ENCODE data around the gene CLIP1. TPM values are rescaled to one million over a fixed set of nuclear protein-coding genes. Genes with fewer than 3 reads are reported as not detected.

Gene CLIP1
- total RNA-seq, 1 experiment from 2014 or later: 42.9 TPM

GRCh38 chr12:122423258-122424165, 1.0 kb upstream of the CLIP1 start:
- H3K9ac ChIP-seq (ENCODE audit: low read length): peak overlapping the region; percentile 74
- POLR2A ChIA-PET: interaction anchor here (0.7 to 4.4 kb wide), 4 partner anchors 9 to 24 kb away, joined by 3 to 21 read pairs (median 4); no protein-coding TSS in a partner anchor
- peak overlapping the region; percentile 59 to 64 for H3K4me3 ChIP-seq (replicated peaks in 1 of 2; ENCODE audit: low read depth in 1 of 2, low read length in 2 of 2)
- H3K9me3 ChIP-seq (ENCODE audit: control insufficient read depth in 1 of 2, insufficient read depth in 1 of 2, low read depth in 1 of 2, low read length in 2 of 2): no peaks in the 10 kb centered on the region
- H3K27ac ChIP-seq (ENCODE audit: low read depth, low read length): peak overlapping the region; percentile 95
- H3K4me2 ChIP-seq (ENCODE audit: low read length): peak overlapping the region; percentile 95
- DNase-seq (ENCODE audit: low read depth, low spot score) (peak; percentile 50), ATAC-seq (peak; percentile 24)
- intact Hi-C loops (cut with micrococcal nuclease): no loop called here
- no peaks in the 10 kb centered on the region for H3K27me3 ChIP-seq (ENCODE audit: insufficient read depth, low read length)
- no peaks in the 10 kb centered on the region for H3K9me2 ChIP-seq (ENCODE audit: insufficient read depth)
- CTCF ChIA-PET: interaction anchor here (3.8 kb wide), 1 partner anchor 24 kb away, joined by 25 read pairs; no protein-coding TSS in a partner anchor
- H2AFZ ChIP-seq (ENCODE audit: low read depth, low read length, poor library complexity, severe bottlenecking): no peak overlapping the region
- BruUV-seq (replicated peaks): TSS peak; percentile 87
- peaks cover 24 to 35% of the 10 kb centered on the region in 2 experiments for H3K4me1 ChIP-seq (ENCODE audit: control insufficient read depth in 1 of 2, insufficient read depth in 2 of 2, low read length in 2 of 2)
- peaks cover 35% of the 10 kb centered on the region for H3K79me2 ChIP-seq (ENCODE audit: insufficient read depth, low read length)
- RAD21 ChIA-PET (ENCODE audit: low non-redundant PET in 1 of 2, low total read pairs in 2 of 2, uncharacterized antibody in 2 of 2, unreplicated experiment in 2 of 2): interaction anchor here (0.5 to 0.9 kb wide), 2 partner anchors 24 to 42 kb away, joined by 3 read pairs; no protein-coding TSS in a partner anchor
- no peaks in the 10 kb centered on the region for H3K36me3 ChIP-seq (ENCODE audit: control insufficient read depth in 1 of 2, insufficient read depth in 2 of 2, low read length in 2 of 2)
- TF ChIP-seq ELF1 (IDR thresholded peaks at IDR 0.05; ENCODE audit: borderline replicate concordance, low read depth) (no peak), SP1 (IDR thresholded peaks at IDR 0.05; ENCODE audit: low read depth) (peak; percentile 19; the same call in 1 of the 2 replicates), CEBPB (IDR thresholded peaks at IDR 0.05; ENCODE audit: low read depth) (no peak)
- no peaks in the 10 kb centered on the region for H4K20me1 ChIP-seq (ENCODE audit: insufficient read depth)

GRCh38 chr12:122422730-122423257, 325 bp upstream of the CLIP1 start:
- no peaks in the 10 kb centered on the region for H3K27me3 ChIP-seq (ENCODE audit: insufficient read depth, low read length)
- no TSS peak for BruUV-seq (replicated peaks)
- no peaks in the 10 kb centered on the region for H4K20me1 ChIP-seq (ENCODE audit: insufficient read depth)
- peak overlapping the region; percentile 95 for H3K27ac ChIP-seq (ENCODE audit: low read depth, low read length)
- no peaks in the 10 kb centered on the region for H3K9me2 ChIP-seq (ENCODE audit: insufficient read depth)
- H2AFZ ChIP-seq (ENCODE audit: low read depth, low read length, poor library complexity, severe bottlenecking): no peak overlapping the region
- peaks cover 42% of the 10 kb centered on the region for H3K79me2 ChIP-seq (ENCODE audit: insufficient read depth, low read length)
- CTCF ChIA-PET: interaction anchor here (3.8 kb wide), 1 partner anchor 23 kb away, joined by 25 read pairs; no protein-coding TSS in a partner anchor
- intact Hi-C loops (cut with micrococcal nuclease): no loop called here
- H3K4me1 ChIP-seq (ENCODE audit: control insufficient read depth in 1 of 2, insufficient read depth in 2 of 2, low read length in 2 of 2): peaks cover 24 to 35% of the 10 kb centered on the region in 2 experiments
- no peaks in the 10 kb centered on the region for H3K36me3 ChIP-seq (ENCODE audit: control insufficient read depth in 1 of 2, insufficient read depth in 2 of 2, low read length in 2 of 2)
- DNase-seq (ENCODE audit: low read depth, low spot score) (no peak), ATAC-seq (peak; percentile 13)
- no peak for TF ChIP-seq SP1 (IDR thresholded peaks at IDR 0.05; ENCODE audit: low read depth)
- TF ChIP-seq, protein P1, sequence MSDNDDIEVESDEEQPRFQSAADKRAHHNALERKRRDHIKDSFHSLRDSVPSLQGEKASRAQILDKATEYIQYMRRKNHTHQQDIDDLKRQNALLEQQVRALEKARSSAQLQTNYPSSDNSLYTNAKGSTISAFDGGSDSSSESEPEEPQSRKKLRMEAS (IDR thresholded peaks at IDR 0.05): peak; percentile 38; the same call in 1 of the 2 replicates
- TF ChIP-seq EZH2phosphoT487 (IDR thresholded peaks at IDR 0.05; ENCODE audit: borderline replicate concordance): no peak
- H3K4me2 ChIP-seq (ENCODE audit: low read length): peak overlapping the region; percentile 95
- RAD21 ChIA-PET (ENCODE audit: low non-redundant PET in 1 of 2, low total read pairs in 2 of 2, uncharacterized antibody in 2 of 2, unreplicated experiment in 2 of 2): interaction anchor here (0.5 to 0.9 kb wide), 2 partner anchors 20 to 23 kb away, joined by 3 read pairs; no protein-coding TSS in a partner anchor
- H3K9me3 ChIP-seq (ENCODE audit: control insufficient read depth in 1 of 2, insufficient read depth in 1 of 2, low read depth in 1 of 2, low read length in 2 of 2): no peaks in the 10 kb centered on the region
- POLR2A ChIA-PET: interaction anchor here (0.9 to 4.4 kb wide), 2 partner anchors 16 to 23 kb away, joined by 3 to 21 read pairs; no protein-coding TSS in a partner anchor
- H3K9ac ChIP-seq (ENCODE audit: low read length): peak overlapping the region; percentile 74
- H3K4me3 ChIP-seq (replicated peaks in 1 of 2; ENCODE audit: low read depth in 1 of 2, low read length in 2 of 2): peak overlapping the region; percentile 59 to 64

Measured in HCT116 (cell line).